Activated naive CD4-positive, alpha-beta T cell treated with anti-CD3 and anti-CD28 coated beads for 36 hours (primary cell): ENCODE results near the gene ROMO1. TPM values are rescaled to one million over a fixed set of nuclear protein-coding genes. Genes with fewer than 3 reads are reported as not detected.

Source experiments
- CTCF ChIA-PET: fragments of 350-600 bp; sonication (Branson Sonifier 250); formaldehyde crosslinking; loops from one replicate; lab custom pipeline; 2021; ENCODE audit warnings: antibody characterized with exemption; lab: Charles Lee
- DNase-seq: peaks from one replicate; pipeline ENCODE4 v3.0.0-alpha.2; 2020
- H3K27ac Mint-ChIP-seq: one replicate; pipeline ENCODE4 v1.8.0; 2021; ENCODE audit warnings: mild to moderate bottlenecking, mixed read lengths
- H3K27me3 Mint-ChIP-seq: one replicate; pipeline ENCODE4 v1.8.0; 2021; ENCODE audit warnings: low read depth, mixed read lengths
- H3K36me3 Mint-ChIP-seq: one replicate; pipeline ENCODE4 v1.8.0; 2021; ENCODE audit warnings: low read depth, mixed read lengths
- H3K4me1 Mint-ChIP-seq: one replicate; pipeline ENCODE4 v1.8.0; 2021; ENCODE audit warnings: low read depth, mixed read lengths
- H3K4me3 Mint-ChIP-seq: one replicate; pipeline ENCODE4 v1.8.0; 2021; ENCODE audit warnings: mild to moderate bottlenecking, moderate library complexity, mixed read lengths
- H3K9me3 Mint-ChIP-seq: one replicate; pipeline ENCODE4 v1.8.0; 2021; ENCODE audit warnings: mixed read lengths
- intact Hi-C: fragments of 100-400 bp; cut with micrococcal nuclease; formaldehyde crosslinking; loops from one replicate; pipeline ENCODE4 v1.15.1; 2023
- total RNA-seq, 2 experiments: library from RNA; stranded (reverse); gene quantifications; one replicate each; pipeline ENCODE4 v1.2.3, GENCODE V29; 2021

Gene ROMO1
- total RNA-seq: 100 to 1,000 TPM; 120 to 134 TPM

- Mint-ChIP-seq H3K4me3 (peak within 1 kb of the TSS; percentile 93), H3K27ac (peak within 1 kb of the TSS; percentile 92), H3K4me1 (peaks cover 40% of the 10 kb centered on the region), H3K27me3 (no peaks in the 10 kb centered on the region), H3K9me3 (no peaks in the 10 kb centered on the region), H3K36me3 (peaks cover 39% of the 10 kb centered on the region)
- DNase-seq: peak; percentile 89
- intact Hi-C loops: loop anchor here (1.0 to 5.0 kb wide), 7 partner anchors 35 to 253 kb away; partner anchors contain the start of genes CPNE1, RBM12, RBM39 and SCAND1
- CTCF ChIA-PET: interaction anchor here (0.9 kb wide), 1 partner anchor 98 kb away, joined by 3 read pairs; no protein-coding TSS in a partner anchor
These were observed at the start of gene ROMO1, which contains the start of gene NFS1 for GRCh38 chr20:35699127-35699956. TSS of gene ROMO1 (plus strand) at chr20:35699405. CDS start at chr20:35699633, 228 bp downstream. TSS of gene NFS1 (minus strand) at chr20:35699352. CDS start at chr20:35699288, 64 bp downstream.

GRCh38 chr20:35650632-35651031 is 48.6 kb upstream of the ROMO1 start:
- H3K36me3 Mint-ChIP-seq: peaks cover 15% of the 10 kb centered on the region
- intact Hi-C loops: no loop called here
- CTCF ChIA-PET: no interaction called here
- no peak for DNase-seq
- no peak overlapping the region for H3K4me3 Mint-ChIP-seq
- no peaks in the 10 kb centered on the region for H3K9me3 Mint-ChIP-seq
- no peak overlapping the region for H3K27ac Mint-ChIP-seq
- H3K27me3 Mint-ChIP-seq: no peaks in the 10 kb centered on the region
- H3K4me1 Mint-ChIP-seq: peaks cover 58% of the 10 kb centered on the region

GRCh38 chr20:35651958-35652357 is 47.2 kb upstream of the ROMO1 start:
- Mint-ChIP-seq H3K4me1 (peaks cover 56% of the 10 kb centered on the region), H3K36me3 (peaks cover 19% of the 10 kb centered on the region), H3K27ac (no peak overlapping the region), H3K27me3 (no peaks in the 10 kb centered on the region), H3K4me3 (no peak overlapping the region), H3K9me3 (no peaks in the 10 kb centered on the region)
- CTCF ChIA-PET: no interaction called here
- intact Hi-C loops: no loop called here
- no peak for DNase-seq

DNA sequence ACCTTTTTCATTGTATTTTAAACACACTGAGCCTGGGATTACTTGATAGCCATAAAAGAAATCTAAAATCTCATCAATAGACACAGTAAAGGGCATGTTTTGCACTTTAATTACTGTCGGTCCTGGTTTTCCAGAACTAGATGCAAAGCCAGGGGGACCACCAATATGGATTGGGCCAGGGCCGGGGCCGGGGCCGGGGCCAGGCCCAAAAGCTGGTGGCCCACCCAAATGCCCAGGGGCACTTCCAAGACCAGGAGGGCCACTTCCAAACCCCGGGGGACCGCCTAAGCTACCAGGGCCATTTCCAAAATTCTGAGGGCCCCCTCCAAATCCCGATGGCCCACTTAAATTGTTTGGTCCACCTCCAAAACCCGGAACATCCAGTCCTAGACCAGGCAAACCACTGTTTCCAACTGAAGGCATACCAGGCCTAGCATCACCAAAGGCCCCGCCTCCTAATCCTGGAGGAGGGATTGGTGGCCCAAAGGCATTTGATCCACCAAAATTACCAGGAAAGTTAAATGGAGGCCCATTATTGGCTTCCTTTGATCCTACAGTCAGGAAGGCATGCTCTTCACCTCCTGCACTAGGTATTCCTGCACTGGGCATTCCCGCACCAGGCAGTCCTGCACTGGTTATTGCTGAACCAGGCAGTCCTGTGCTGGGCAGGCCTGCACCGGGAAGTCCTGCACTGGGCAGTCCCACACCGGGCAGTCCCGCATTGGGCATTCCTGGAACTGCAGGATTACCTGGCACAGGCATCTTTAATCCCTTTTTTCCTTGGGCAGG is 46.4 kb upstream of the ROMO1 start:
- Mint-ChIP-seq H3K9me3 (no peaks in the 10 kb centered on the region), H3K27me3 (no peaks in the 10 kb centered on the region), H3K4me1 (peaks cover 58% of the 10 kb centered on the region), H3K36me3 (peaks cover 24% of the 10 kb centered on the region), H3K4me3 (no peak overlapping the region), H3K27ac (no peak overlapping the region)
- CTCF ChIA-PET: no interaction called here
- intact Hi-C loops: no loop called here
- DNase-seq: no peak

DNA sequence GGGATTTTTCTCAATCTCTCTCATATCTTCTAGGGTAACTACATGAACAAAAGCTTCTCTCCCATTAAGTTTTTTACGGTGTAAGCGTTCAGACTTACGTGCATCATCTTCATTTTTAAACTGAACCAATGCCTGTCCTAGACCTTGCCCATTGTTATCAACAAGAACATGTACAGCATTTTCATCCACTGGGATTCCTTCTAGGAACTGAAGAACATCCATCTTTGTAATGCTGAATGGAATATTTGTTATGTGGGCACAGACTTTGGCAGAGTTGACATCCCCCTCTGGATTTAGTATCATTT is 45.8 kb upstream of the ROMO1 start:
- intact Hi-C loops: no loop called here
- Mint-ChIP-seq H3K27ac (no peak overlapping the region), H3K9me3 (no peaks in the 10 kb centered on the region), H3K4me3 (no peak overlapping the region), H3K36me3 (peaks cover 26% of the 10 kb centered on the region), H3K4me1 (peaks cover 57% of the 10 kb centered on the region), H3K27me3 (no peaks in the 10 kb centered on the region)
- no peak for DNase-seq
- CTCF ChIA-PET: interaction anchor here (1.0 kb wide), 1 partner anchor 189 kb away, joined by 3 read pairs; no protein-coding TSS in a partner anchor

DNA sequence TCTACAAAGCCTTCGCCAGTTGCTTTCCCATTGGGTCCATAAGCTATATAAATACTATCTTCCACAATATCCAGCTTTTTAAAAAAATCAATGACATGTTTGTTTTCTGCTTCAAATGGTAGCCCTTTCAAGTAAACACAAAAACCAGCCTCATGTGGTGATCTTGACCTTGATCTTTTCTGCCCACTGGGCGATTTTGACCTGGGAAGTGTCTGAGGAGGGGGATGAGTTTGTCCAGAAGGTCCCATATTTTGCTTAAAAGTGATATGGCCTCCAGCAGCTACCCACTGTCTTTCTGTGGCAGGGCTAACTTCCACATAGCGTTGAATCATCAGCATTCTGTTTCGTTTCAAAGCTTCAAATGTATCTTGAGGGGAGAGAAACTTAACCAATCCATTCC is 45.3 kb upstream of the ROMO1 start:
- H3K4me3 Mint-ChIP-seq: no peak overlapping the region
- CTCF ChIA-PET: interaction anchor here (1.0 kb wide), 2 partner anchors 53 to 189 kb away, joined by 3 read pairs; no protein-coding TSS in a partner anchor
- no peaks in the 10 kb centered on the region for H3K27me3 Mint-ChIP-seq
- H3K4me1 Mint-ChIP-seq: peaks cover 57% of the 10 kb centered on the region
- no peak overlapping the region for H3K27ac Mint-ChIP-seq
- DNase-seq: no peak
- H3K9me3 Mint-ChIP-seq: no peaks in the 10 kb centered on the region
- intact Hi-C loops: no loop called here
- peaks cover 25% of the 10 kb centered on the region for H3K36me3 Mint-ChIP-seq

DNA sequence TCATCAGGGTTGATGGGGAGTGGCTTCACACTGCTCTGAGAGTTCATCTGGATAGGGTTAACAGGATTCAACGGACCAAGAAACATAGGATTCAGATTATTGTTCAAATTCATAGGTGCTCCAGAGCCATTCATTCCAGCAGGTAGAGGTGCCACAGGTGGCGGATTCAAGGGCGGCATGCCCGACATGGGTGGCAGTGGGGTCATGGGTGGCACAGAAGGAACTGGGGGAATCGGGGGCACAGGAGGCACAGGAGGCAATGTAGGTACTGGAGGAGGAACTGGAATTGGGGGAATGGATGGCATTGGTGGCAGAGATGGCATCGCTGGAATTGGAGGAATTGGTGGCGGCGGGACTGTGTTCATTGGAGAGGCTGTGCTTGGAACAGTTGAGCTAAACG is 44.8 kb upstream of the ROMO1 start:
- no peak for DNase-seq
- Mint-ChIP-seq H3K4me3 (no peak overlapping the region), H3K36me3 (peaks cover 29% of the 10 kb centered on the region)

DNA sequence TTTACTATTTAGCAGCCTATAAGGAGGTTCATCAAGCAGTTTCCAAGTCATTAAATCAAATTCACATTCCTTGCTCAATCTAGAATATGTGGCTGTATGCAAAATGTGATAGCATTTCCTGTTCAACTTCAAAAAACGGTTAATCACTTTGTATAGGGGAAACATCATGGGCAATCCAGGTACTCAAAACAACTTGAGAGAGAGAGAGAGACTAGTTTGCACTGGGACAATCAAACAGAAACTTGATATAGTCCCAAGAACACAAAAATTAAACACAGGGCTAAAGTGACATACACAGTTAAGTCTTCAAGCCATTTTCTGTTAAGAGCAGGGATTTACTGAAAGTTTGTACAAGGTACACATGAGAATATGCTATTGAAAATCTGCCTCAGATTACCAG is 41.9 kb upstream of the ROMO1 start:
- DNase-seq: no peak
- H3K27ac Mint-ChIP-seq: peak overlapping the region; percentile 70

More for the DNA sequence above, 44.8 kb upstream of the ROMO1 start:
- no peak overlapping the region for H3K27ac Mint-ChIP-seq
- CTCF ChIA-PET: interaction anchor here (0.7 to 1.0 kb wide), 3 partner anchors 53 to 190 kb away, joined by 3 read pairs; no protein-coding TSS in a partner anchor
- no peaks in the 10 kb centered on the region for H3K27me3 Mint-ChIP-seq
- intact Hi-C loops: no loop called here
- peaks cover 56% of the 10 kb centered on the region for H3K4me1 Mint-ChIP-seq
- H3K9me3 Mint-ChIP-seq: no peaks in the 10 kb centered on the region

GRCh38 chr20:35660122-35660937 is 38.9 kb upstream of the ROMO1 start:
- Mint-ChIP-seq H3K4me3 (peak overlapping the region; percentile 51), H3K4me1 (peaks cover 66% of the 10 kb centered on the region), H3K9me3 (peaks cover 6% of the 10 kb centered on the region), H3K27me3 (no peaks in the 10 kb centered on the region), H3K36me3 (peaks cover 43% of the 10 kb centered on the region), H3K27ac (peak overlapping the region; percentile 99)
- CTCF ChIA-PET: interaction anchor here (1.1 to 3.0 kb wide), 5 partner anchors 11 to 294 kb away, joined by 3 to 14 read pairs (median 4); partner anchors contain the start of gene SCAND1
- peak; percentile 67 for DNase-seq
- intact Hi-C loops: loop anchor here (1.0 to 10.0 kb wide), 8 partner anchors 41 to 1668 kb away; partner anchors contain the start of genes ERGIC3, NCOA6, RALY and TRPC4AP

More for the DNA sequence above, 41.9 kb upstream of the ROMO1 start:
- H3K9me3 Mint-ChIP-seq: peaks cover 6% of the 10 kb centered on the region
- CTCF ChIA-PET: interaction anchor here (0.7 kb wide), 1 partner anchor 151 kb away, joined by 3 read pairs; no protein-coding TSS in a partner anchor
- H3K36me3 Mint-ChIP-seq: peaks cover 36% of the 10 kb centered on the region
- intact Hi-C loops: no loop called here
- peak overlapping the region; percentile 19 for H3K4me3 Mint-ChIP-seq
- H3K27me3 Mint-ChIP-seq: no peaks in the 10 kb centered on the region
- H3K4me1 Mint-ChIP-seq: peaks cover 57% of the 10 kb centered on the region

GRCh38 chr20:35661053-35661452 is 38.2 kb upstream of the ROMO1 start:
- Mint-ChIP-seq H3K36me3 (peaks cover 43% of the 10 kb centered on the region), H3K27me3 (no peaks in the 10 kb centered on the region), H3K4me3 (peak overlapping the region; percentile 95), H3K4me1 (peaks cover 66% of the 10 kb centered on the region), H3K27ac (peak overlapping the region; percentile 99), H3K9me3 (peaks cover 6% of the 10 kb centered on the region)
- intact Hi-C loops: loop anchor here (2.0 to 10.0 kb wide), 6 partner anchors 119 to 1669 kb away; partner anchors contain the start of genes ERGIC3, NCOA6, RALY and TRPC4AP
- DNase-seq: peak; percentile 16
- CTCF ChIA-PET: interaction anchor here (0.9 to 3.0 kb wide), 4 partner anchors 42 to 82 kb away, joined by 3 to 14 read pairs (median 4); no protein-coding TSS in a partner anchor

- no peaks in the 10 kb centered on the region for H3K27me3 Mint-ChIP-seq
- DNase-seq: no peak
- H3K4me3 Mint-ChIP-seq: peak overlapping the region; percentile 95
- CTCF ChIA-PET: interaction anchor here (0.9 to 1.3 kb wide), 2 partner anchors 41 to 61 kb away, joined by 3 to 4 read pairs; no protein-coding TSS in a partner anchor
- H3K4me1 Mint-ChIP-seq: peaks cover 60% of the 10 kb centered on the region
- intact Hi-C loops: loop anchor here (2.0 to 10.0 kb wide), 8 partner anchors 107 to 1670 kb away; partner anchors contain the start of genes ERGIC3, NCOA6, RALY and TRPC4AP
- H3K36me3 Mint-ChIP-seq: peaks cover 40% of the 10 kb centered on the region
- peaks cover 6% of the 10 kb centered on the region for H3K9me3 Mint-ChIP-seq
- peak overlapping the region; percentile 99 for H3K27ac Mint-ChIP-seq
These were observed 37.3 kb upstream of the ROMO1 start for GRCh38 chr20:35661908-35662307.
